Measurements from ENCODE around the gene VSTM2L.
"Not testable (repeated sequence)": the region's sequence is repeated elsewhere in the genome, so short reads cannot be mapped to it uniquely, and the experiment has no call there.

Gene VSTM2L, protein sequence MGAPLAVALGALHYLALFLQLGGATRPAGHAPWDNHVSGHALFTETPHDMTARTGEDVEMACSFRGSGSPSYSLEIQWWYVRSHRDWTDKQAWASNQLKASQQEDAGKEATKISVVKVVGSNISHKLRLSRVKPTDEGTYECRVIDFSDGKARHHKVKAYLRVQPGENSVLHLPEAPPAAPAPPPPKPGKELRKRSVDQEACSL

DNA sequence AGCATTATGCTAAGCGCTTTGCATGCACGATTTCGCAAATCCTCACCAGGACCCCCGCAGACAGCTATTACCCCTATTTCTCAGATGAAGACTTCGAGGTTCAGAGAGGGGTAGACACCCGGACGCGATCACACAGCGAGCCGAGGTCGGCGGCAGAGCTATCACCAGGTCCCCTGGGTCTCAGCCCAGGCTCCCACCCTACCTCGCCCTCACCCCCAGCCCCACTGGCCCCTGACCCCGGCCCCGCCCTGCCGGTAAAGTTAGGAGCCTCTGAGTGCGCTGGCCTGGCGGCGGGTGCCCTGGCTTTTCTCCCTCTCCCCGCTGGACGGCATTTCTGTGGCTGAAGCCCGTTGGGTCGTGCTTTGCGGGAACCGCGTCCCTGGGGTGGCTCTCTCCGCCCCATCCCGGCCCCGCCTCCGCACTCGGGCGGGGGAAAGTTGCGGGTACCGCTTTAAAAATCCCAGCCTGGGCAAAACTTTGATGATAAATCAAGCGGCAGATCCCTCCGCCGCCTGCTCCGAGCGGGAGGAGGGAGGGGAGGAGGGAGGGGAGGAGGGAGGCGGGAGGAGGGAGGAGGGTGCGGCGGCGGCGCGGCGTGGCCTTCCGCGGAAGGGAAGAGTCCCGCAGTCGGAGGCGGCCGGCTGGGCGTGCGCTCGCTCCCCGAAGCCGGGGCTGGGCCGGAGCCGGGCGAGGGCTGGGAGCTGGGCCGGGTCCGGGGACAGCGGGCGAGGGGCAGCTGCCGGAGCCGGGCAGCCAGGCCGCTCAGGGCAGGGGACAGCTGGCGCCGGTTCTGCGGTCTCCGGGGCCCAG, at the start of gene VSTM2L:
TSS of gene VSTM2L (plus strand) at position 624 of the 810 bp plus-strand sequence. CDS start 224 bp downstream, outside the sequence.
- TF ChIP-seq, protein P1, sequence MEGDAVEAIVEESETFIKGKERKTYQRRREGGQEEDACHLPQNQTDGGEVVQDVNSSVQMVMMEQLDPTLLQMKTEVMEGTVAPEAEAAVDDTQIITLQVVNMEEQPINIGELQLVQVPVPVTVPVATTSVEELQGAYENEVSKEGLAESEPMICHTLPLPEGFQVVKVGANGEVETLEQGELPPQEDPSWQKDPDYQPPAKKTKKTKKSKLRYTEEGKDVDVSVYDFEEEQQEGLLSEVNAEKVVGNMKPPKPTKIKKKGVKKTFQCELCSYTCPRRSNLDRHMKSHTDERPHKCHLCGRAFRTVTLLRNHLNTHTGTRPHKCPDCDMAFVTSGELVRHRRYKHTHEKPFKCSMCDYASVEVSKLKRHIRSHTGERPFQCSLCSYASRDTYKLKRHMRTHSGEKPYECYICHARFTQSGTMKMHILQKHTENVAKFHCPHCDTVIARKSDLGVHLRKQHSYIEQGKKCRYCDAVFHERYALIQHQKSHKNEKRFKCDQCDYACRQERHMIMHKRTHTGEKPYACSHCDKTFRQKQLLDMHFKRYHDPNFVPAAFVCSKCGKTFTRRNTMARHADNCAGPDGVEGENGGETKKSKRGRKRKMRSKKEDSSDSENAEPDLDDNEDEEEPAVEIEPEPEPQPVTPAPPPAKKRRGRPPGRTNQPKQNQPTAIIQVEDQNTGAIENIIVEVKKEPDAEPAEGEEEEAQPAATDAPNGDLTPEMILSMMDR (IDR thresholded peaks at IDR 0.05; ENCODE audit: borderline replicate concordance, control extremely low read depth, extremely low read depth, insufficient read depth, missing control alignments): no peak
- in situ Hi-C loops (cut with MboI; ENCODE audit: low sequenced_read_pairs, unreplicated experiment): loop anchor here (25.0 kb wide), 1 partner anchor 310 kb away; no protein-coding TSS in a partner anchor
- peak; percentile 68 for DNase-seq (ENCODE audit: low spot score)

DNA sequence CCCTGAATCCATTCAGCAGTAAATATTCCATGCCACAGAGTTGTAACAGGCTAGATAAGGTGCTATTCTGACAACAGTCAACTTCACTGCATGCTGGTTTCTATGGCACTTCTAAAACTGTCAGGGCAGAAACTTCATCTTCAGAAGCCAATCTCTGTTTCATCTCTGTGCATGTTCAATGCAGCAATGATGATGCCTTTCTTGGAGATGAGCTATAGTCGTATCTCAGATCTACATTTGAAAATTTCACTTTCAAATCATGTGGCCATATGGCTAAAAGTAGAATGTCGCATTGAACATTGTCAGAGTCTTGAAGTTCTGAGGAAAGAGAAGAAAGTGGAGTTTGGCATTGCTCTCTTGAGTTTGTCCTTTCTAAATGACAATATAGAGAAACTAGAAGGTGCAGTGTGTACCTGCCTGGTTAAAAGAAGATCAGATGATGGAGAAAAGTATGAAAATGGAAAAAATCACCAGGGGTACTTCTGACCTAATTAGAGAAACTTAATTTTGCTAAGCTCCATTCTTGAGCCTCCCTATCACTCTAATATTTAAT, 49.0 kb upstream of the VSTM2L start:
- in situ Hi-C loops (cut with MboI; ENCODE audit: low sequenced_read_pairs, unreplicated experiment): no loop called here
- TF ChIP-seq, protein P1 (IDR thresholded peaks at IDR 0.05; ENCODE audit: borderline replicate concordance, control extremely low read depth, extremely low read depth, insufficient read depth, missing control alignments): no peak
- peak; percentile 47 for DNase-seq (ENCODE audit: low spot score)

DNA sequence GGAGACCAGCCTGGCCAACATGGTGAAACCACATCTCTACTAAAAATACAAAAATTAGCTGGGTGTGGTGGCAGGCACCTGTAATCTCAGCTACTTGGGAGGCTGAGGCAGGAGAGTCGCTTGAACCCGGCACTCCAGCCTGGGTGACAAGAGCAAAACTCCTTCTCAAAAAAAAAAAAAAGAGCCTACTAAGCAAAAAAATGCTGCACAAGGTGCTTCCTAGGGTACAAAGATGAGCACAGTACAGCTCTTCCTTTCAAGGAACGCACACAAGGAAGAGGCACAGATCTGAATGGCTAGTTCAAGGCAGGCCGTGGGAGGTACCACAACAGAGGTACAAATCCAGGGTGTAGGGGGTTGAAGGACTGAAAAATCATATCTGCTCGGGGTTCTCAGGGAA, 46.9 kb upstream of the VSTM2L start:
- DNase-seq (ENCODE audit: low spot score); in situ Hi-C loops (cut with MboI; ENCODE audit: low sequenced_read_pairs, unreplicated experiment): not testable (repeated sequence)

DNA sequence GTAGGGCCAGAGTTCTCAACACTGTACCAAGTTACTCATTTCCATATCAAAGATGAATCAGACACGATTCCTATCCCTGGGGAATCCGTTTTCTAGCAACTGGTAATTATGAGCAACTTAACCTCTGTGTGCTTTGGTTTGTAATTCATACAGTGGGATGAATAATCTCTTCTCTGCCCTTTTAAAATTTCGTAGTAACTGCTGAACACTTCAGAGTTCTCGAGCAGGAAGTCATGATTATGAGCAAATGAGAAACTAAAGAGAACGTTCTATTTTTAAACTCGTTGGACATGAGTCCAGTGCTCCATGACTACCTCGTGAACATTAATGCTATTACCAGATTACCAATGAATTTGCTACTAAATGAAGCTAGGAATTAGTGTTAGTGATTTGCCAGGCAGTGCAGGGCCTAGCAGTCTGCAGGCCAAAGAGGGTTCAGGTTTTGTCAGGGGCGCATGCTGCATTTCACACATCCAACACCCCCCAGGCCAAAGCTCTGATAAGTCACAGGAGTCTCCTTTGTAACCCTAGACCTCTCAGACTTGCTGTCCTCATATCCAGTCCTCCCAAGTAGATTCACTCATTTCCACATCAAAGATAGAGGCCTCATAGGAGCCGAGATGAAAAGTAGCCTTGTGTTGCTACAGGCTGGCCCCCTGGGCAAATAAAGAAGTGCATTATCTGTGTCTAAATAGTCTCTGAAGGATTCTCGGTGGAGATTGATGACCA, 45.8 kb upstream of the VSTM2L start:
- in situ Hi-C loops (cut with MboI; ENCODE audit: low sequenced_read_pairs, unreplicated experiment): no loop called here
- DNase-seq (ENCODE audit: low spot score): peak; percentile 23
- TF ChIP-seq, protein P1 (IDR thresholded peaks at IDR 0.05; ENCODE audit: borderline replicate concordance, control extremely low read depth, extremely low read depth, insufficient read depth, missing control alignments): no peak

DNA sequence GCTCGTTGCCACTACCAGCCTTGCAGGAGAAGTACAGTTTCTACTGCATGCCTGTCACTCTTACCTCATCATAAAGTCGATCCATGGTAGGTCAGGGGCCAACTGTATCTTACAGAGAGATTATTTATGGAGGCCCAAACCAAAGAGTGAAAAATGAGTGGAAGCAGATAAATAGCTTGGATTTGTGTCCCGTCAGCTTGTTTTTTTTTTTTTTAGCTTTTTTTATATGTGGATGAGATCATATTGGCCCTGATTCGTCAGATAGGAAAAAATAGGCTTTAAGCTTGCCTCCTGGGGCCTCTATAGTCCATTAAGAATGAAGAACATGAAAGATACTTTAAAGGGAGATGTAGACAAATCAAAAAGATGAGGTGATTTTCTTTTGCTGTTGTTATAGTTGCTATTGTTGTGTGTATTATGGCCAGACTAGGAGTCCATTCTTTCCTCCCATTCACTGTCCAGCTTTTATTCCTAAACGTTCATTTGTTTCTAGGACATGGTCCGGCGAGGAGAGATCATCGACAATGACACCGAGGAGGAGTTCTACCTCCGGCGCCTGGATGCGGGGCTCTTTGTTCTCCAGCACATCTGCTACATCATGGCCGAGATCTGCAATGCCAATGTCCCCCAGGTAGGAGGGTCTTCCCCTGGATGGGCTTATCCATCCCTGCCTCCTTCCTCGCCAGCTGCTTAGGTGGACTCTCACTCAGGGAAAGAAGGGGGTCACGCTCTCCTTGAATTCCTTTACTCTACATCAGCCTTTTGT, 43.3 kb upstream of the VSTM2L start:
- DNase-seq (ENCODE audit: low spot score): no peak
- in situ Hi-C loops (cut with MboI; ENCODE audit: low sequenced_read_pairs, unreplicated experiment): no loop called here
- TF ChIP-seq, protein P1 (IDR thresholded peaks at IDR 0.05; ENCODE audit: borderline replicate concordance, control extremely low read depth, extremely low read depth, insufficient read depth, missing control alignments): no peak

DNA sequence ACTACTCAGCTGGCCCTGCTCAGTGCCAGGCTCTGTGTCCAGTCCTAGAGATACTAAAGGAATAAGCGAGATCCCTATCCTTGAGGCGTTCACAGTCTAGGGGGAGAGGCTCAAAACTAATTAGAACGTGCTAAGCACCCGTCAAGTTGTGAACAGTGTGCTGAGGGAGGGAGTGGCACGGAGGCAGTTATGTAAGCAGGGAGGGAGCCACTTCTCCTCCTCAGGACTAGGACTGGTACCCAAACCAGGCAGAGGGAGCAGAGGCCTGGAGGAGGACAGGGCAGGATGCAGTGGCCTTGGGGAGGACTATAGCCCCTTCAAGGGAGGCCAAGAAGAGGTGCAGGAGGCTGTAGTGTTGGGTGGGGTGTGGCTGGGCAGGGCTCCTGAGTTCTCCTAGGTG, 39.6 kb upstream of the VSTM2L start:
- DNase-seq (ENCODE audit: low spot score): no peak
- in situ Hi-C loops (cut with MboI; ENCODE audit: low sequenced_read_pairs, unreplicated experiment): no loop called here
- TF ChIP-seq, protein P1 (IDR thresholded peaks at IDR 0.05; ENCODE audit: borderline replicate concordance, control extremely low read depth, extremely low read depth, insufficient read depth, missing control alignments): no peak

Data from GM13976 (cell line).